ENCODE data around the gene EIF4EBP2. TPM values are rescaled to one million over a fixed set of nuclear protein-coding genes. Genes with fewer than 3 reads are reported as not detected.

The EIF4EBP2 gene
- total RNA-seq, 1 donor = 46.0 TPM

DNA sequence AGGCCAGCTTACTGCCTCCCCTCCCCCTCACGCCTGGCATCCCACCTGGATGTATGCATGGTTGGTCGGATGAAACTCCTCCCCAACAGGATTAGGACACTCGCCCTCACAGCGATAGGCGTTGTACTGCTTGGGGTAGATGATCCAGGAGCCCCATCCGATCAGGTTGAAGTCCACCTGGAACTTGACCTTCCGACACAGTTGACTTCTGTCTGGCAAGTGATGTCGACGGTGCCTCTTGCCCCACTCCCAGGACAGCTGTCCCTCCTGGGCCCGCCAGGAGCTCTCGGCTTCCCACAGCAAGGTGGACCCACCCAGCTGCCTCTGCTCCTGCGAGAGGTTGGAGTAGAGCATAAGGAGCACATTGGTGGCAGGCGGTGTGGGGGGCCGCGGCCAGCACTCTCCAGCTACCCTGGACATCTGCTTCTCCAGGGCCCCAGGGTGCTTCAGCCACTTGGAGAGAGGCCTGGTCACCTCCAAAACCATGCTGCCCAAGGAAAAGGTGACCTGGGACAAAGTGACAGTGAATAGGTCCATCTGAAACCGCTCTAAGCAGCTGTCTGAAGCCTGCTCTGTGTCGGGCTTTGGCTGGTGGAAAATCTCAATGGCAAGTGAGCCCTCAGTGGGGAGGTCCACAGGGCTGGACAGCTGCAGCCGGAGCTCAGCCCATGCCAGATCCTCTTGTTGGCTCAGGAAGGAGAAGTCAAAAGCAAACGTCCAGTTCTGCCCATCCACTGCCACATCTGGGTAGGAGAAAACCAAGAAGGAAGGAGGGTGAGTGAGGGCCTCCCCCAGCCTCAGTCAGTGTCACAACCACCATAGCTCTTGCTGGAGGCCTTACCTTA is 31.5 kb downstream of the EIF4EBP2 start:
- no peak overlapping the region for H3K4me3 ChIP-seq (ENCODE audit: insufficient read depth, low read length)
- H3K9me3 ChIP-seq (ENCODE audit: low read depth, low read length) = no peaks in the 10 kb centered on the region
- no peak for DNase-seq (ENCODE audit: insufficient read length, low spot score, missing footprints)
- no peak overlapping the region for H2AFZ ChIP-seq (ENCODE audit: low read length)
- no peak overlapping the region for H3K27ac ChIP-seq (ENCODE audit: low read depth, low read length)
- H3K4me2 ChIP-seq (ENCODE audit: insufficient read depth, low read length) = no peak overlapping the region
- H3K4me1 ChIP-seq (ENCODE audit: insufficient read depth, low read length) = peaks cover 25% of the 10 kb centered on the region
- H3K27me3 ChIP-seq (ENCODE audit: insufficient read depth, low read length) = peaks cover 17% of the 10 kb centered on the region
- H3K36me3 ChIP-seq (ENCODE audit: insufficient read depth, low read length) = peaks cover 9% of the 10 kb centered on the region
- H4K20me1 ChIP-seq (ENCODE audit: insufficient read depth, low read length) = peaks cover 4% of the 10 kb centered on the region
- TF ChIP-seq CTCF (IDR thresholded peaks at IDR 0.05; ENCODE audit: extremely low read depth, low read depth, low read length) = no peak
- H3K79me2 ChIP-seq (ENCODE audit: insufficient read depth, low read length) = no peaks in the 10 kb centered on the region

DNA sequence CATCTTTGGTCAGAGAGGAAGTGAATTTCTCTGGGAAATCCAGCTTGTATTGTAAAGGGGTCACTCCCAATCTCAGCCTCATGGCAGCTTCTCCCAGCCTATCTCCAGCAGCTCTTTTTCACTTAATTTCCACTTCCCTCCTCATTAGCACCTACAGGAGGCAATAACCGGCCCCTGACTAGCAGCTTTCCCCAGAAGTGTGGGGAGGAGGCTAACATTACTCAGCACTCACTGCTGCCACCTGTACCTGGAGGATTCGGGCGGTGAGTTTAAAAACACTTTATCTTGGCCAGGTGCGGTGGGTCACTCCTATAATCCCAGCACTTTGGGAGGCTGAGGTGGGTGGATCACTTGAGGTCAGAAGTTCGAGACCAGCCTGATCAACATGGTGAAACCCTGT is 33.8 kb downstream of the EIF4EBP2 start:
- Histone ChIP-seq H4K20me1 (ENCODE audit: insufficient read depth, low read length) (no peaks in the 10 kb centered on the region), H3K79me2 (ENCODE audit: insufficient read depth, low read length) (no peaks in the 10 kb centered on the region), H3K27ac (ENCODE audit: low read depth, low read length) (no peak overlapping the region), H3K9me3 (ENCODE audit: low read depth, low read length) (no peaks in the 10 kb centered on the region), H3K27me3 (ENCODE audit: insufficient read depth, low read length) (peaks cover 39% of the 10 kb centered on the region), H3K4me1 (ENCODE audit: insufficient read depth, low read length) (peaks cover 18% of the 10 kb centered on the region), H3K36me3 (ENCODE audit: insufficient read depth, low read length) (no peaks in the 10 kb centered on the region), H2AFZ (ENCODE audit: low read length) (no peak overlapping the region), H3K4me3 (ENCODE audit: insufficient read depth, low read length) (no peak overlapping the region), H3K4me2 (ENCODE audit: insufficient read depth, low read length) (no peak overlapping the region)
- no peak for TF ChIP-seq CTCF (IDR thresholded peaks at IDR 0.05; ENCODE audit: extremely low read depth, low read depth, low read length)
- no peak for DNase-seq (ENCODE audit: insufficient read length, low spot score, missing footprints)

DNA sequence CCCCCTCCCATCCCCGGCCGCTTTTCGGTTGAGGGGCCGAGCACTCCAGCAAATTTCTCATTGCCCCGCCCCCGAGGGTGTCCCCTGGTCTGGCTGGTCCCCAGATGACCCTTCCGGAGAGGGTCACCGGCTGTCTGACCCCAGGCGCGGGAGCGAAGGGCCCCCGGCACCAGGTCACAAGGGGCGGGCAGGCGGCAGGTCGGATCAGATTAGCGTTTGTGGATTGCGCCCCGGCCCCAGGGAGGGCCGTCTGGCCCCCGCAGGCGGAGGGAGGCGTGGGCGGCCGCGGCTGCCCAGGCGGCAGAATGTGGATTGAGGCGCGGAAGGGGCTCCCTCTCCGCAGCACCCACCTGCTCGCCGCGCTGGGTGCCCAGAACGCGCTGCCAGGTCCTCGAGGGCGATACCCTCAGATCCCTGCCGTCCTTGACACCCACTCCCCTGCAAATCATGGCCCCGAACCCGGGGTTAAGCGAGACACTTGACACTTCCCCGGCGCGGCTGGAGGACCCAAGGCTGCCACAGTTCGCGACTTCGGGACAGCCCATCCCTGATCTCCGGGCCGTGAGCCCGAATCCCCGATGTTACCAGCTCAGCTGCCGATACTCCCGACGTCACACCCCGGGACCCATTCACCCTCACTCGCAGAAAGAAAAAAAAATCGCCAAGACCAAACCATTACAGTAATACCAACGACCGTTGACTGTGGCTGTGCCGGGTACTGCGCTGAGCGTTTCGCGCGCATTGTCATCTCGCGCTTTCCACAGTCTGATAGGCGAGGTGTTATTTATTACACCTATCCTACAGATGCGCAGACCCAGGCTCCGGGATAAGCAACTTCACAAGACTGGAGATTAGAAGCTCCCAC is 36.6 kb downstream of the EIF4EBP2 start:
- Histone ChIP-seq H3K27me3 (ENCODE audit: insufficient read depth, low read length) (peaks cover 46% of the 10 kb centered on the region), H3K27ac (ENCODE audit: low read depth, low read length) (no peak overlapping the region), H3K4me3 (ENCODE audit: insufficient read depth, low read length) (peak overlapping the region; percentile 42), H2AFZ (ENCODE audit: low read length) (no peak overlapping the region), H4K20me1 (ENCODE audit: insufficient read depth, low read length) (no peaks in the 10 kb centered on the region), H3K36me3 (ENCODE audit: insufficient read depth, low read length) (no peaks in the 10 kb centered on the region), H3K4me1 (ENCODE audit: insufficient read depth, low read length) (peaks cover 2% of the 10 kb centered on the region), H3K79me2 (ENCODE audit: insufficient read depth, low read length) (no peaks in the 10 kb centered on the region), H3K4me2 (ENCODE audit: insufficient read depth, low read length) (peak overlapping the region; percentile 23), H3K9me3 (ENCODE audit: low read depth, low read length) (no peaks in the 10 kb centered on the region)
- TF ChIP-seq CTCF (IDR thresholded peaks at IDR 0.05; ENCODE audit: extremely low read depth, low read depth, low read length) = no peak
- peak; percentile 83 for DNase-seq (ENCODE audit: insufficient read length, low spot score, missing footprints)

Data from osteoblast (primary cell).